ENCODE results near the gene C1QC. TPM values are rescaled to one million over a fixed set of nuclear protein-coding genes. Genes with fewer than 3 reads are reported as not detected.

The C1QC gene
- total RNA-seq, 1 experiment from 2014 or later, result not detected

- no peak for DNase-seq (ENCODE audit: low spot score)
- Histone ChIP-seq H3K27me3 (replicated peaks; ENCODE audit: insufficient read depth, low read depth, low read length, poor library complexity) (no peaks in the 10 kb centered on the region), H3K9me3 (ENCODE audit: low read depth, low read length, poor library complexity, severe bottlenecking) (no peaks in the 10 kb centered on the region), H3K4me3 (ENCODE audit: low read depth, low read length, poor library complexity, severe bottlenecking) (no peak overlapping the region), H3K4me1 (ENCODE audit: insufficient read depth, low read length, poor library complexity, severe bottlenecking) (peaks cover 27% of the 10 kb centered on the region), H3K36me3 (ENCODE audit: insufficient read depth, low read length, poor library complexity, severe bottlenecking) (no peaks in the 10 kb centered on the region), H3K27ac (ENCODE audit: low read depth, low read length, poor library complexity, severe bottlenecking) (no peak overlapping the region)
- intact Hi-C loops (cut with micrococcal nuclease; ENCODE audit: unreplicated experiment), result no loop called here
- BruUV-seq (replicated peaks), result no TSS peak
- no peak for TF ChIP-seq EZH2 (IDR thresholded peaks at IDR 0.05; ENCODE audit: borderline replicate concordance, low read depth, low read length, poor library complexity, severe bottlenecking)
- TF ChIP-seq, protein P1, sequence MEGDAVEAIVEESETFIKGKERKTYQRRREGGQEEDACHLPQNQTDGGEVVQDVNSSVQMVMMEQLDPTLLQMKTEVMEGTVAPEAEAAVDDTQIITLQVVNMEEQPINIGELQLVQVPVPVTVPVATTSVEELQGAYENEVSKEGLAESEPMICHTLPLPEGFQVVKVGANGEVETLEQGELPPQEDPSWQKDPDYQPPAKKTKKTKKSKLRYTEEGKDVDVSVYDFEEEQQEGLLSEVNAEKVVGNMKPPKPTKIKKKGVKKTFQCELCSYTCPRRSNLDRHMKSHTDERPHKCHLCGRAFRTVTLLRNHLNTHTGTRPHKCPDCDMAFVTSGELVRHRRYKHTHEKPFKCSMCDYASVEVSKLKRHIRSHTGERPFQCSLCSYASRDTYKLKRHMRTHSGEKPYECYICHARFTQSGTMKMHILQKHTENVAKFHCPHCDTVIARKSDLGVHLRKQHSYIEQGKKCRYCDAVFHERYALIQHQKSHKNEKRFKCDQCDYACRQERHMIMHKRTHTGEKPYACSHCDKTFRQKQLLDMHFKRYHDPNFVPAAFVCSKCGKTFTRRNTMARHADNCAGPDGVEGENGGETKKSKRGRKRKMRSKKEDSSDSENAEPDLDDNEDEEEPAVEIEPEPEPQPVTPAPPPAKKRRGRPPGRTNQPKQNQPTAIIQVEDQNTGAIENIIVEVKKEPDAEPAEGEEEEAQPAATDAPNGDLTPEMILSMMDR (conservative IDR thresholded peaks at IDR 0.05; ENCODE audit: low read depth, low read length), result no peak
- ChIA-PET POLR2A (ENCODE audit: low non-redundant PET) (no interaction called here), CTCF (no interaction called here)
These were observed 38.3 kb downstream of the C1QC start for GRCh38 chr1:22681556-22682276.

GRCh38 chr1:22683547-22683946, 40.1 kb downstream of the C1QC start:
- no TSS peak for BruUV-seq (replicated peaks)
- intact Hi-C loops (cut with micrococcal nuclease; ENCODE audit: unreplicated experiment), result no loop called here
- CTCF ChIA-PET, result no interaction called here

DNA sequence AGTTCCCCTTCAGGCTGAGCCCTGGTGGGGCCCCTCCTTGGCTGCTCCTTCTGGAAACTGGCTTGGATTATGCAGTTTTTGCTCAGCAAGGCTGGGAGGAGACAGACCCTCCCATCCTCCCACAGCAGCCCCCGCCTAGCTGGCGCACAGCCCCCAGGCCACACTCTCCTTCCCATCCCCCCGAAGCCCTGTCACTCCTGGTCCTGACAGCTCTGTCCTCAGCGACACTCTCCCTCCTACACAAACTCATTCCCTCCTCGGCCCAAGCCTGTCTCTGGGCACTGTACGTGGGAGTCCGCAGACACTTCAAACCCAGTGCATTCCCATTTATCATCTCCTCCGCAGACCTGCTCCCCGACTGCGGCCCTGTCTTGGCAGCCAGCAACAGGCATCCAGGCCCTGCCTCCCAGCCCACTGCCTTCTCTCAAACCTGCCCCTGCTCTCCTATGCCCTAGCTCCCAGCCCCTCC, 42.2 kb downstream of the C1QC start:
- H3K4me3 ChIP-seq (ENCODE audit: low read depth, low read length, poor library complexity, severe bottlenecking), result no peak overlapping the region
- no peaks in the 10 kb centered on the region for H3K27me3 ChIP-seq (replicated peaks; ENCODE audit: insufficient read depth, low read depth, low read length, poor library complexity)
- TF ChIP-seq, protein P1 (conservative IDR thresholded peaks at IDR 0.05; ENCODE audit: low read depth, low read length), result no peak
- TF ChIP-seq EZH2 (IDR thresholded peaks at IDR 0.05; ENCODE audit: borderline replicate concordance, low read depth, low read length, poor library complexity, severe bottlenecking), result no peak
- CTCF ChIA-PET, result no interaction called here
- DNase-seq (ENCODE audit: low spot score), result no peak
- no peaks in the 10 kb centered on the region for H3K36me3 ChIP-seq (ENCODE audit: insufficient read depth, low read length, poor library complexity, severe bottlenecking)
- no peaks in the 10 kb centered on the region for H3K9me3 ChIP-seq (ENCODE audit: low read depth, low read length, poor library complexity, severe bottlenecking)
- peaks cover 3% of the 10 kb centered on the region for H3K4me1 ChIP-seq (ENCODE audit: insufficient read depth, low read length, poor library complexity, severe bottlenecking)
- BruUV-seq (replicated peaks), result no TSS peak
- intact Hi-C loops (cut with micrococcal nuclease; ENCODE audit: unreplicated experiment), result no loop called here
- no peak overlapping the region for H3K27ac ChIP-seq (ENCODE audit: low read depth, low read length, poor library complexity, severe bottlenecking)
- POLR2A ChIA-PET (ENCODE audit: low non-redundant PET), result no interaction called here

More at GRCh38 chr1:22683547-22683946, 40.1 kb downstream of the C1QC start:
- Histone ChIP-seq H3K27ac (ENCODE audit: low read depth, low read length, poor library complexity, severe bottlenecking) (no peak overlapping the region), H3K36me3 (ENCODE audit: insufficient read depth, low read length, poor library complexity, severe bottlenecking) (no peaks in the 10 kb centered on the region), H3K27me3 (replicated peaks; ENCODE audit: insufficient read depth, low read depth, low read length, poor library complexity) (no peaks in the 10 kb centered on the region), H3K4me3 (ENCODE audit: low read depth, low read length, poor library complexity, severe bottlenecking) (no peak overlapping the region), H3K9me3 (ENCODE audit: low read depth, low read length, poor library complexity, severe bottlenecking) (no peaks in the 10 kb centered on the region), H3K4me1 (ENCODE audit: insufficient read depth, low read length, poor library complexity, severe bottlenecking) (peaks cover 8% of the 10 kb centered on the region)
- POLR2A ChIA-PET (ENCODE audit: low non-redundant PET), result no interaction called here
- TF ChIP-seq, protein P1 (conservative IDR thresholded peaks at IDR 0.05; ENCODE audit: low read depth, low read length), result no peak
- TF ChIP-seq EZH2 (IDR thresholded peaks at IDR 0.05; ENCODE audit: borderline replicate concordance, low read depth, low read length, poor library complexity, severe bottlenecking), result no peak
- no peak for DNase-seq (ENCODE audit: low spot score)

Data from A673 (cell line).